NCI-H146 treated with DMSO at 0.1 percent for 48 hours (cell line): ENCODE measurements around the gene FHL1.
"Not testable (repeated sequence)": the region's sequence is repeated elsewhere in the genome, so short reads cannot be mapped to it uniquely, and the experiment has no call there.

Source experiments
- DNase-seq: peaks from one replicate; lab custom pipeline; 2025; ENCODE audit not compliant: unreplicated experiment; lab: John Stamatoyannopoulos, UW

Gene FHL1

GRCh38 chrX:136206916-136207315 lies 59.6 kb downstream of the FHL1 start:
- DNase-seq: no peak

GRCh38 chrX:136207546-136207945 lies 60.2 kb downstream of the FHL1 start:
- no peak for DNase-seq

GRCh38 chrX:136209016-136209738 lies 61.8 kb downstream of the FHL1 start:
- no peak for DNase-seq

GRCh38 chrX:136209751-136210150 lies 62.4 kb downstream of the FHL1 start:
- DNase-seq: no peak

GRCh38 chrX:136210243-136210642 lies 62.9 kb downstream of the FHL1 start:
- DNase-seq: no peak

- no peak for DNase-seq
Observed at GRCh38 chrX:136210806-136211205, 63.5 kb downstream of the FHL1 start.

- DNase-seq: no peak
Observed at GRCh38 chrX:136211766-136212556, 64.6 kb downstream of the FHL1 start.

- no peak for DNase-seq
Observed at GRCh38 chrX:136212557-136213111, 65.3 kb downstream of the FHL1 start.

GRCh38 chrX:136214551-136214950 lies 67.2 kb downstream of the FHL1 start:
- no peak for DNase-seq

GRCh38 chrX:136215559-136215958 lies 68.2 kb downstream of the FHL1 start:
- DNase-seq: no peak

- no peak for DNase-seq
Observed at GRCh38 chrX:136219893-136220292, 72.6 kb downstream of the FHL1 start.

GRCh38 chrX:136220540-136220939 lies 73.2 kb downstream of the FHL1 start:
- no peak for DNase-seq

GRCh38 chrX:136220951-136221350 lies 73.6 kb downstream of the FHL1 start:
- no peak for DNase-seq

- DNase-seq: no peak
Observed at GRCh38 chrX:136221851-136222513, 74.6 kb downstream of the FHL1 start.

GRCh38 chrX:136227074-136227473 lies 79.7 kb downstream of the FHL1 start:
- no peak for DNase-seq

- no peak for DNase-seq
Observed at GRCh38 chrX:136227948-136228838, 80.9 kb downstream of the FHL1 start.

GRCh38 chrX:136228839-136229207 lies 81.5 kb downstream of the FHL1 start:
- DNase-seq: no peak

- DNase-seq: no peak
Observed at GRCh38 chrX:136237074-136237473, 89.7 kb downstream of the FHL1 start.

- not testable (repeated sequence) for DNase-seq
Observed at GRCh38 chrX:136237849-136238248, 90.5 kb downstream of the FHL1 start.

GRCh38 chrX:136246201-136246600 lies 98.9 kb downstream of the FHL1 start:
- DNase-seq: no peak
